HepG2 (cell line): ENCODE results near the gene MRPL2. TPM values are rescaled to one million over a fixed set of nuclear protein-coding genes. Genes with fewer than 3 reads are reported as not detected.

Experiments
- ATRX ChIP-seq: sonication (generic); formaldehyde crosslinking; IDR thresholded peaks from 2 replicates; pipeline ENCODE4 v1.4.0; 2020; ENCODE audit warnings: missing genetic modification reagents, borderline replicate concordance
- CAMTA2 ChIP-seq: sonication (generic); formaldehyde crosslinking; IDR thresholded peaks from 2 replicates; pipeline ENCODE4 v1.4.0; 2020; ENCODE audit warnings: mild to moderate bottlenecking, missing genetic modification reagents, borderline replicate concordance
- ESRRA ChIP-seq: sonication (generic); formaldehyde crosslinking; IDR thresholded peaks from 2 replicates; pipeline ENCODE4 v1.5.1; 2020; ENCODE audit warnings: mild to moderate bottlenecking, low read depth, missing genetic modification reagents
- FOXA3 ChIP-seq: IDR thresholded peaks from 2 replicates; pipeline ENCODE4 v1.6.1; 2016; ENCODE audit warnings: missing genetic modification reagents, missing compliant biosample characterization
- GATA4 ChIP-seq: sonication (generic); IDR thresholded peaks from 2 replicates; pipeline ENCODE4 v1.6.1; 2016; ENCODE audit warnings: antibody characterized with exemption, low read depth, borderline replicate concordance
- GMEB1 ChIP-seq: sonication (generic); formaldehyde crosslinking; IDR thresholded peaks from 2 replicates; pipeline ENCODE4 v1.5.1; 2020; ENCODE audit warnings: missing genetic modification reagents, mild to moderate bottlenecking, borderline replicate concordance
- MAX ChIP-seq: IDR thresholded peaks from 2 replicates; pipeline ENCODE4 v1.6.1; 2012; ENCODE audit warnings: inconsistent platforms
- MNT ChIP-seq: fragments of 450-650 bp; IDR thresholded peaks from 2 replicates; pipeline ENCODE4 v1.6.1; 2016
- SNAPC4 ChIP-seq: sonication (generic); formaldehyde crosslinking; IDR thresholded peaks from 2 replicates; pipeline ENCODE4 v1.4.0; 2020; ENCODE audit warnings: mild to moderate bottlenecking, missing genetic modification reagents
- TFE3 ChIP-seq: IDR thresholded peaks from 2 replicates; pipeline ENCODE4 v1.6.1; 2016
- ZBTB49 ChIP-seq: sonication (generic); formaldehyde crosslinking; IDR thresholded peaks from 2 replicates; pipeline ENCODE4 v1.4.0; 2020; ENCODE audit warnings: missing genetic modification reagents, borderline replicate concordance
- ZNF17 ChIP-seq: sonication (generic); formaldehyde crosslinking; IDR thresholded peaks from 2 replicates; pipeline ENCODE4 v1.5.0; 2020; ENCODE audit warnings: mild to moderate bottlenecking, missing genetic modification reagents
- ZNF317 ChIP-seq: sonication (generic); formaldehyde crosslinking; IDR thresholded peaks from 2 replicates; pipeline ENCODE4 v1.5.0; 2020; ENCODE audit warnings: mild to moderate bottlenecking, missing genetic modification reagents
- ZNF720 ChIP-seq: sonication (generic); formaldehyde crosslinking; IDR thresholded peaks from 2 replicates; pipeline ENCODE4 v1.4.0; 2020; ENCODE audit warnings: missing genetic modification reagents
- ZNF772 ChIP-seq: sonication (generic); formaldehyde crosslinking; IDR thresholded peaks from 2 replicates; pipeline ENCODE4 v1.5.0; 2020; ENCODE audit warnings: mild to moderate bottlenecking, missing genetic modification reagents
- polyA plus RNA-seq, 8 experiments: library from polyadenylated mRNA; depleted of rRNA in 3 of 8; stranded (reverse) in 7 of 8; unstranded in 1 of 8; fragments of >200 nt; fragmentation: Illumina TruSeq in 4 of 8; extraction: Trizol in 4 of 8; gene quantifications; 2 replicates each; pipeline versions ENCODE4 v1.2.1 to v1.2.3, GENCODE V29; 2011 to 2016; ENCODE audit warnings: low read depth in 4 of 8, missing spikeins in 1 of 8, mixed read lengths in 1 of 8; ENCODE audit not compliant: insufficient read depth in 1 of 8
- total RNA-seq, 5 experiments: library from RNA; depleted of rRNA; stranded (reverse); fragments of >200 nt; fragmentation: Illumina TruSeq; extraction: Trizol; gene quantifications; 2 replicates each; pipeline ENCODE4 v1.2.3, GENCODE V29; 2016; ENCODE audit warnings: low read depth in 1 of 5

The MRPL2 gene
- total and polyA plus RNA-seq, 2 of the 13 experiments (the other 11 are each of a cell fraction or from before 2014, with no cell fraction given) = 56.8 to 65.6 TPM

GRCh38 chr6:43021270-43022047, 37.8 kb downstream of the MRPL2 start, which contains the start of gene RRP36 (continued):
- peak; percentile 90 for TF ChIP-seq CAMTA2 (CRISPR knock-in tag)
- TF ChIP-seq ZNF17 (CRISPR knock-in tag) = no peak
- TF ChIP-seq TFE3 (CRISPR knock-in tag) = 0 out of 2 replicates have a peak, but pooled peaks have one; percentile 52
- TF ChIP-seq SNAPC4 = peak; percentile 71
- TF ChIP-seq MNT = no peak
- no peak; the same call in 1 of the 2 replicates for TF ChIP-seq ZNF772 (CRISPR knock-in tag)
- TF ChIP-seq ATRX (CRISPR knock-in tag) = no peak
- peak; percentile 91 for TF ChIP-seq GMEB1 (CRISPR knock-in tag)
- TF ChIP-seq MAX = peak; percentile 89
- TF ChIP-seq ZBTB49 (CRISPR knock-in tag) = 0 out of 2 replicates have a peak, but pooled peaks have one; percentile 35
- peak; percentile 66; the same call in 1 of the 2 replicates for TF ChIP-seq ESRRA (CRISPR knock-in tag)
- peak; percentile 73 for TF ChIP-seq ZNF317 (CRISPR knock-in tag)
- no peak for TF ChIP-seq FOXA3 (CRISPR knock-in tag)
- TF ChIP-seq GATA4 = peak; percentile 37; the same call in 1 of the 2 replicates
- TF ChIP-seq ZNF720 (CRISPR knock-in tag) = no peak
